HG02970 (cell line): ENCODE data around the gene VAPA.

Source experiments
- ATAC-seq: cut with Tn5 transposase; IDR thresholded peaks from one replicate; pipeline ENCODE4 v1.9.1; 2021; ENCODE audit warnings: mild to moderate bottlenecking, moderate library complexity, moderate number of reproducible peaks; ENCODE audit not compliant: unreplicated experiment, low FRiP score

VAPA gene

DNA sequence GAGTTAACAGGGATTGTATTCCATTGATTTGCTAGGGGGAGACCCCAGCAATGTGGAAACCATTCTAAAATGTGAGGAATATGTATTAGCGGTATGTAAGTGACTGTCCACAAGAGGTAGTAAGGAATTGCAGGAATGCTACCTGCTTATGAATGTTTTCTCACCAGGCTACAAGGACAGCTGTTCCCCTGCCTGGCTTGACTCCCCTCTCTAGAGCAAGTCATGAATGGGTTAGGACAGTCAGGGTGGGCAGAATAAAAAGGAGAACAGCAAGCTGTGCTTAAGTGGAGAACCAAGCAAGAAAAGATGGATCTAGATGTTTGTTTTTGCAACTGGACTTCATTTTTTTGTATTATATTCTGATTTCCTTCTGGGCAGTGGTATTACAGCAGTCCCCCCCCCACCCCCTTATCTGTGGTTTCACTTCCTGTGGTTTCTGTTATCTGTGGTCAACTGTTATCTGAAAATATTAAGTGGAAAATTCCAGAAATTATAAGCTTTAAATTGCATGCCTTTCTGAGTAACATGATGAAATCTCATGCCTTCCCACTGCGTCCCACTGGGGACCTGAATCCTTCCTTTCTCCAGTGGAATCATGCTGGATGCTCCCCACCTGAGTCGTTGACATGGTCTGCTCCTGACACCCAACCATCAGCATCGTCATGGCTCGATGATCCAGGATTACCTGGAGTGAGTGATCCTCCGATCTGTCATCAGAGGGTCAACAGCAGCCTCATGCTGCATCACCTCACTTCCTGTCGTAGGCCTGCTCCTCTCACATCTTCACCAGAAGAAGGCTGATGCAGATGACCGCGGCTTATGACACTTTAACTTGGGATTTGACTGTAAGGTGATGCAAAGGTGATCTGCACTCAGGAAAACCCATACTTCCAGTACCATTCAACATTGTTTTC is 52.2 kb downstream of the VAPA start:
- no peak for ATAC-seq

DNA sequence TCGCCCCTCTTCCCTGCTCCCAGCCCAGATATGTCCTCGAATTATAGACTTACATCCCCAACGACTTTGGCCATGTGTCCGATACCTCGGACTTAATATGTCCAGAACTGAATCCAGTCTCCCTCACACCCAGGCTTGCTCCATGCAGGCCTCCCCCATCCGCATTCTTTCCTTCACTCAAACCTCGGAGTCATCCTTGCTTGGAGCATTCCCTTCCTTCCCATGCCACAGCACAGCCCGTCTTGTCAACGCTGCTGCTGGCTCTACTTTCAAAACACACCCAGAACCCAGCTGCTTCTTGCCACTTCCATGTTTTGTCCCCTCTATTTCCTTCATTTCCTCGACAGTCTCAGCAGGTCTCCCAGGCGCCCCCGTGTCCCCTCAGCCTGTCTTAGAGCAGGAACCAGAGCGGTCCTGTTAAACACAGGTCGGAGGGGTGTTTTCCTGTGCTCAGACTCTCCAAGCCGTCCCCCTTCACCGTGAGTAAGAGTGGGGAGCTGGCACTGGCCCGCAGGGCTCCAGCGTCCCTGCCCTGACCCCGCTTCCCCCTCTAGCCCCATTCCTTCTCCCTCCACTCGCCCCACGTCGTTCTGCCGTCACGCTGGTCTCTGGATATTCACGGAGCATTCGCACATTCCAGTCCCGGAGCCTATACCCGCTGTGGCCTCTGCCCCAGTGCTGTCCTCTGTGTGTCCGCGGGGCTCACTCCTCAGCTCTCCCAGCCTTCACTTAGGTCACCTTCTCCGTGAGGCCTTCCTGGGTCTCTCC is 54.4 kb downstream of the VAPA start:
- no peak for ATAC-seq

- no peak for ATAC-seq
These were observed 55.4 kb downstream of the VAPA start for GRCh38 chr18:9969247-9969646.

GRCh38 chr18:9971313-9971920 is 57.6 kb downstream of the VAPA start:
- ATAC-seq: no peak

- no peak for ATAC-seq
These were observed 59.7 kb downstream of the VAPA start for GRCh38 chr18:9973470-9973869.

DNA sequence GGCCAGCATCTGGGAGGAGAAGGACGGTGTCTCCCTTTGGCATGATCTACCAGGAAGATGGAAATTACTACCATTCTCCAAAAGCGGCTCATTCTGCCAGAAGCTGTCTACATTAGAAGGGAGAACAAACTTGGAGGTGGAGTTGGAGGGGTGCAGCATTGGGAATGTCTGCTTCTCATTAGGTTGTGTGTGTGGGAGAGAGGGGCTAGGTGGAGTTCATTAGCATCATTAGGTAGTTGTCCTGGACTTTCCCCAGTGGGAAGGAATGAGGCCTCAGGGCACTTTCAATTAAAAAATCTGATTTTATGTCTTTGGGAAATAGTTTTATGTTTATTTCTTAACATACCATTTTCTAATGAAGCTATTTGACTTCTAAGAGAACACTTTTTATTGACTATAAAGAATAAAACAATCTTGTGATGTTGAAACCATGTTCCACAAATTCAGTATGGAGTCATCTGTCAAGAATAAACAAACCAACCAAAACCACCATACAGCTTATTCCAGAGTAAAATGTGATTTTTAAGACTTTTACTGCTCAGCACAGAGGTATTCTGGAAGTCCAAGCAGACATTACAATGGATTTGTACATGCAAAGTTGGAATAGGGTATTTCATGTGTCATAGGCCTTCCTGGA is 60.6 kb downstream of the VAPA start:
- ATAC-seq: no peak

DNA sequence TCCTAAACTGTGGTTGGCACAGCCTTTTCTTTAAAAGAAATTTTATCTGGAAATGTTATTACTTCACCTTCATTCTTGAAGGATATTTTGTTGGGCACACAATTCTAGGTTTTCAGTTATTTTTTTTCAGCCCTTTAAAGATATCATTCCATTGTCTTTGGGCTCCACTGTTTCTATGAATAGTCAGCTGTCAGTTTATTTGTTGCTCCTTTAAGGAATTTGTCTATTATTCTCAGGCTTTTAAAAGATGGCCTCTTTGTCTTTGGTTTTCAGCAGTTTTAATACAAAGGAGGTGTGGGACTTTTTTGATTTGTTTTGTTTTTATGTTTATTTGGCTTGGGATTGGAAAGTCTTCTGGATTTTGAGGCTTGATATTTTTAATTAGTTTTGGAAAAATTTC is 61.8 kb downstream of the VAPA start:
- ATAC-seq: no peak

- ATAC-seq: no peak
These were observed 68.9 kb downstream of the VAPA start for GRCh38 chr18:9982711-9983110.

GRCh38 chr18:9984080-9984479 is 70.3 kb downstream of the VAPA start:
- ATAC-seq: no peak

DNA sequence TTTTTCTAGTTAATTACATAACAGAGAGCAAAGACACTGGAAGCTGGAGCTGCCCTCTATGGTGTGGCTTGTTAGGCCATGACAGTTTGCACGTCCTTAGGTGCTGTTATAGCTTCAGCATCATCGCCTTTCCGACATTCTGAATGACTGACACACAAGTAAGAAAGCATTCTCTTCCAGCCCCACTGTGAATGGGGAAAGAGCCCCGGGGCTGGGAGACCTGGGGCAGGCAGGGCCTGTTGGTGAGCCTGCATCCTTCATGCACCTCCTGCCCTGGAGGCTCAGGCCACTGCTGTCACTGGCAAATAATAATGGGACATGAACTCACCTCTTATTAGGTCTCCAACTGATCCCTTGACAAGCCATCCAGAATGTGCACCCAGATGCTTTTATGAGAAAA is 71.8 kb downstream of the VAPA start:
- no peak for ATAC-seq

DNA sequence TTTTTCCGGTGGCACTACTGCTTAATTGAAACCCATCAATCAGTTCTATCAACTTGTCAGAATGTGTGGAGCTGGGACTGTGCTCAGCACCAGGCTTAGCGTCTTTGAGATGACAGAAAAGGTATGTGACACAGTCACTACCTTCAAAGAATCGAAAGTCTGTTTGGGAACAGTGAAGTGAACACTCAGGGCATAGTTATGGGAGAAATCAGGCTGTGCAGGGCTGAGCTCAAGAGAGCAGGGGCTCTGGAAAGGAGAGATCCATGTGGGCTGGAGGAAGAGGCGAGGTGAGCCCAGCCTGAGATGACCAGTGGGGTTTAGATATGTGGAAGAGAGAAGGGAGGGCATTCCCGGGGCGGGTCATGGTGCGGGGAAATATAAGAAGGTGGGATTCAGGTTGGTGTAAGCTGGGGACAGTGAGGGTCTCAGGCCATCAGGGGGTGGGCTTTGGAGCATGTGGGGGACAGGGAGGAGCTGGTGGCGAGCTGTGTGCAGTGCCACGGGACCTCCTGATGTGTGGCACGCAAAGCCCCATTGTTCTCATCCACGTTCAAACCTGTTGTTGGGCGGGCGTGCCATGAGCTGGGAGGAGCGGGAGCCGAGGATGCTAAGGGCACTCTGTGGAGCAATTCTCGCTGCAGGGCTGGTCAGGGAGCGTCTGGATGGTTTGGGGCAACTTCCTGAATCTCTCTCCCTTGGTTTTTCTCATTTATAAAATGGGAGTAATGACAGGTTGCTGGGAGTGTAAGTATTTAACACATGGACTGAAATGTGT is 72.5 kb downstream of the VAPA start:
- no peak for ATAC-seq

GRCh38 chr18:9987345-9987744 is 73.5 kb downstream of the VAPA start:
- ATAC-seq: no peak

DNA sequence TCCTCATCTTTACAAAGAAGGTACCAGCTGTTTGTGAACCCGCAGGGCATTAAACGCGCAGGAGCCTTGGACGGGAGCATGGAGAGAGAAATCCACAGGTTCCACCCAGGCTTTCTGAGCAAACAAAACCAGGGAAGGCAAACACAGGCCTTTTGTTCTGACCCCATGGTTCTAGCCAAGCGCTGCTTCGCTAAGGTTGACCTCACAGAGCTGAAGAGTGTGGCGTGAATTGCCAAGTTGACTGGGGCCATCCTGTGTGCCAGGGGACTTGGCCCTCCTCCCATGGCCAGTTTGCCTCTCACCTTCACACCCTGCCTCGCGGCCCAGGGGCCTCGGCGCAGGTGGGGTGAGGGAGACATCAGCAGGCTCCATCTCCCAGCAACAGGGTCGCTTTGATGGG is 74.1 kb downstream of the VAPA start:
- ATAC-seq: no peak

DNA sequence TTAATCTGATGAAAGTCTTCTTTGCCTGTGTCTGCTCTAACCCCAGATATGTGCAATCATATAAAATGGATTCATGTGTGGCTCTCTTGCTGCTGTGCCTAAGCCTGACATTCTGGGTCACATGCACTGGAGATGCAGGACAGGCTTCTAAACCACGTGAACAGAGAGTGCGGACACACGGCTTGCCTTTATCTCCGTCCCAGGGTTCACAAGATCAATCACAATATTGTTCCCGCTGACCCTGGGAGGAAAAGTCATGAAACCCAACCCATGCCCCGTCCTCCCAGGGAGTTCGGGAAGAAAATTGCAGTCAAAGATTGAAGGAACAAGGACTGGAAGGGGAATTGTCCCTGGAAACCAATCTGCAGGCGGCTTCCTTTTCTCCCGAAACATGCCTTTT is 74.8 kb downstream of the VAPA start:
- no peak for ATAC-seq

DNA sequence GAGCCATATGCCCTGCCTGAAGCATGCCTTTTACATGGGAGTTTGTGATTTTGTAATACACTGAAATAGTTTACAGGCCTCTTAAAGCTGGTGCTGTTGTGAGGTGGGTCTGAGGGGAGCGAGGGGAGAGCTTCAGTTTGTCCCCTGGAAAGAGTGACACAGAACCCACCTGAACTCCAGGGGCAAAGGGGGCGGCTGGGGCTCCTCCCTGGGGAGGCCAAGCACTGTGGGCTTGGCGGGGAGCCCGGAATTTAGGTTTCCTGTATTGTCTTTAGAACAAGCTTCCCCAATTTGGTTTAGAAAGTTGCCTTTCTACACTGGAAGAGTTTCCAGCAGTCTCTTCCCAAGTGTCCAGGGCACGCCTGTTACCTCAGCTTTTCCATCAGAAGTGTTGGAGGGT is 75.7 kb downstream of the VAPA start:
- no peak for ATAC-seq

DNA sequence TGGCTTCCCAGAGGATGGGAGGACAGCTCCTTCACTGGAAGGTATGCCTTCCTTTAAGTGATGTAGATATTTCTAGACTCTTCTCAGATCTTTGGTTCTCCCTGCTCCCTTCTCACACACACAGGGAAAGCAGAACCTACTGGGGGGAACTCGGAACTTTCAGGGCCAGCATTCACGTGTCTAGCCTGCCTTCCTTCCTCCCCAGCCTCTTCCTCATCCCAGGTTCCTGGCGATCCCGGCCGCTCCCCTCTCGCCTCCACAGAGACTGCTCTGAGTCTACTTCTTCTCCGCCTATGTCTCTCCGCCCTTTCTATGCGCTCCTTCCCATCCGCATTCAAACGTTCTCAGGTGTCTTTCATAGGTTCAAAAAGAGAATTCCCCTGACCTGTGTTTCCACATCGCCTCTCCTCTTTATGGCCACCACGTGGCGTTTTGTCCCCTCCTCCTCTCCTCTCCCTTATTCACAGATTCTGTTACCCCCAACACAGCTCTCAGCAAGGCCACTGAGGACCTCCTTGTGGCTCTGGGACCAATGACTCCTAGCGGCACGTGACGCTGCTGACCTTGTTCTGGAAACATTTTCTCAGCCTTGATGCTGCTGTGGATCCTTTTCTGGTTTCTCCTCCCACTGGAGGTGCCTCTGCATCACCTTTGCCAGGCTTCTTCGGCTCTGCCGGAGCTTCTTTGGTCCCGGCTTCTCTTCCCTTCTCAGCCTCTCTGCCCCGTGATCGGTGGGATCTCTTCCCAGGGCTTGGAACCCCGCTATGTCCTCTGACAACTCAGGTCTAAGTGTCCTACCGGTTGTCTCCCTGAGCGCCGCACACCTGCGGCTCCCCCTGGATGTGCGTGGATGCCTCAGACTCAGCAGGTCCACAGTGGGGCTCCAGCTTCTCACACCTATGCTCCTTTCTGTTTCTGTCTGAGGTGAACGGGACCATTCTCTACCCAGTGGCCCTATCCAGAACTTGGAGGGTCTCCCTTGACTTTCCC is 77.5 kb downstream of the VAPA start:
- no peak for ATAC-seq

DNA sequence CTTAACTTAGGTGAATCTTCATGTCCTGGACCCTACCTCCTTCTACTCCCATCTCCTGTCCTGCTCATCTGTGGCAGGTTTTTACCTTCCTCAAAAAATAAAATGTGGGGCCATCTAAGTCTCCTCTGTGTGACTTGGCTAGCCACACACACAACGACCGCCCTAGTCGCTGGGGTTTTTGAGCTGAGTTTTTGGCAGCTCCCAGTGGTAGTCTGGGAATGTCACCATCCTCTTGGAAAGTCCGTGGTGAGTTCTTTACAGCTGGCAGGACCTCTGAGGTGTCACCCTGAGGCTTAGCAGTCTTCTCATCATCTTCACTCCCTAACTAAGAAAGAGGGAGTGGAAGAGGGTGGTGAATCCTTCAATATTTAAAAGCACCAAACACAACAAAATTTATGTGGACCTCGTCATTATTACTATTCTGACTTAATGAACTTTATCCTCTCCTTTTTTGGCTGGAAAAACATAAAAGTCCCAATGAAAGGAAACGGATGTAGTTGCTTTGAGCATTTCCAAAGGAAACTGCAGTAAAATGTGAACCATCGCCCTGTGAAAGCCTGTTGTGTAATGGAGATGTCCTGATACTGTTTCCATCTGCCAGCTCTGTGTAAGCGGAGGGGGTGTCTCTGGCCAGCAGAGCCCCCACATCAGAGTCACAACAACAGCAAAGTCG is 78.6 kb downstream of the VAPA start:
- no peak for ATAC-seq

- no peak for ATAC-seq
These were observed 79.2 kb downstream of the VAPA start for GRCh38 chr18:9992973-9993520.
